Stimulated activated CD8-positive, alpha-beta memory T cell treated with anti-CD3 and anti-CD28 coated beads, Interleukin-4, amount 100 ng/mL, for 24 hours (primary cell): Measurements from ENCODE around the gene KSR1.
A peak's percentile ranks its signal among the peaks of the same experiment; 100 is the strongest.

Experiments
- DNase-seq: peaks from one replicate; pipeline ENCODE4 v3.0.0-alpha.2; 2020; ENCODE audit warnings: low read depth

The KSR1 gene

DNA sequence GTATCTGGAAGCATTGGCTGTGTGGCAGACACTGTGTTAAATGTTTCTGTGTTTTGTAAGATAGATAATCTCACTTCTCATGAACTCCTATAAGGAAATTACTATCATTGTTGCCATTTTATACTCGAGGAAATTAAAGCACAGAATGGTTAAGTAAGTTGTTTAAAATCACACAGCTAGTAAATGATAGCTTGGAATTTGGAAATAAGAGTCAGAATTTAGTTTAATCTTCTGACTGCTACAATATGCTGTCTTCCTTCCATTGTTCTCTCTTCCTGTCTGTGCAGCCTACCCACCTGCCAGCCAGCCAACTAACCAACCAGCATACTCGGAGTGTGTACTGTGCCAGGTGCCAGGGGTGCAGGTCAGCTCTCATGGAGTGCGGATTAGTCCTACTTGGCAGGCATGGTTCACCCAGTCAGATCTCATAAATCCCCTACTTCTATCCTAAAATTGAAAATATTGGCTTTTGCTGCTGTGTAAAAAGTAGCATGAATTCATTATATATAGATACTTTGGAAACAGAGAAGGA lies 94.8 kb downstream of the KSR1 start:
- no peak for DNase-seq

- DNase-seq, result no peak
Observed at GRCh38 chr17:27551701-27552248, 95.5 kb downstream of the KSR1 start.

DNA sequence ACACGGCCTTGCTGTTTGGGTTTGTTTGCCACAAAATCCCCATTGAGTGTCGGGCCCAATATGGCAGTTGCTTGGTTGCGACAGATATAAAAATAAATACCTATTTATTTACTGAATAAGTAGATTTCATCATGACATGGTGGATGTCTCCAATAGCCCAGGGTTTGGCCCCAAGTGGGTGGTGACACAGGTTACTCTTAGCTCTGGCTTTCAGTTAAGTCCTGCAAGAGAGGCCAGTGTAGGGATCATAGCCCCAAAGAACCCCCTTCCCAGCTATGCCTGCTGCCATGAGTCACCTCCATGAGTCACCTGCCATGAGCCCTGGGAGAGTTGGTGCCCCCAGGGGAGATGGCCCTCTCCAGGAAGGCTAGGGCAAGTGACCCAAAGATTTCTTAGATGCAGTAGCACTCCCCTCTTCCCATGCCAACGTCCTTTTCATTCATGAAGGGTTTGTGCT lies 96.1 kb downstream of the KSR1 start:
- DNase-seq, result no peak

DNA sequence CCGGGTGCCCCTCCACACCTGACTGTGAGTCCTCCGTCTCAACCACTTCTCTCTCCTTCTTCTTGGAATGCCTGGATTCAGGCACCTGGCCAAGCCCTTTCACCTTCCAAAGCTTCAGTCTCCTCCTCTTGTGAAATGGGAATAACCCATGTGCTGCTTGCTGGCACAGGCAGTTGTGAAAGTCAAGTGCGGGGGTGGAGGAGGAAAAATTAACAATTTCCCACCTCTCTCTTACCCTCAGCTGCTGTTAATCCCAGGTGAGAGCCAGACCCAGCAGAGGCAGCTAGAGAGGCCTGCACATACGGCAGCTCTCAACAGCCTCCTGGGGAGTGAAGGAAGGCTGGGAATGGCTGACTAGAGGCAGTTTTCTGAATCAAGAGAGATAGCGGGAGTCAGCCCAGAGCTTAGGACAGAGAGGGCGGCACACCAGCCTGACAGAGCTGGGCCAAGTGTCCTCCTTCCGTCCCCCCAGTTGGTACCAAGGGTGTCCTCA lies 96.8 kb downstream of the KSR1 start:
- DNase-seq, result no peak

DNA sequence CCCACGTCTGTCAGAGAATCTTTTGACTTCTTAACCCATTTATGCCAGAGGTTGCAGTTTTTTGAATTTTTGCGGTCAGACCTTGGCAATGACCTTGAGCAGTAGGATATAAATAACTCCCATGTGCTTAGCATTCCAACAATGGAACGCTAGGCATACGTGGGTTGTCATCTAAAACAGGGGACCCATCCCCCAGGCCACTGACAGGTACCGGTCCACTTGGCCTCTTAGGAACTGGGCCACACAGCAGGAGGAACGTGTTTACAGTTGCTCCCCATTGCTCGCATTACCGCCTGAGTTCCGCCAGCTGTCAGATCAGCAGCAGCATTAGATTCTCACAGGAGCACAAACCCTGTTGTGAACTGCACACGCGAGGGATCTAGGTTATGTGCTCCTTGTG lies 97.9 kb downstream of the KSR1 start:
- DNase-seq, result no peak

- DNase-seq, result no peak
Observed at GRCh38 chr17:27554911-27555310, 98.7 kb downstream of the KSR1 start.

DNA sequence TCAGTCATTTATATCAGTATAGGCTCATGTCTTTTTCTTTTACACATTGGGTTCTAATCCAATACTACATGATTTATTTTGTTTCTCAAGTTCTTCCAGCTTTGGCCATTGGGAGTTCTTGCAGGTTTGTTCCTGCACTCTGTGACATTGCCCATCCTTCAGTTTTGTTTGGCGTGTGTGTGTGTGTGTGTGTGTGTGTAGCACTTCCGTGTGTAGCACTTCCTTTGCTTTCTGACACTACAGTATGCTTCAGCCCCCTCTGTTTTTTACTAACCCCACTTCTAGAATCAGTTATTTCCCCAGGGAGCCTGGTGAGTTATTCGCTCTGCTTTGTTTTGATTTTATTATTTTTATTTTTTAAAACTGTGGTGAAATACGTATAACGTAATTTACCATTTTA lies 99.1 kb downstream of the KSR1 start:
- DNase-seq, result no peak

DNA sequence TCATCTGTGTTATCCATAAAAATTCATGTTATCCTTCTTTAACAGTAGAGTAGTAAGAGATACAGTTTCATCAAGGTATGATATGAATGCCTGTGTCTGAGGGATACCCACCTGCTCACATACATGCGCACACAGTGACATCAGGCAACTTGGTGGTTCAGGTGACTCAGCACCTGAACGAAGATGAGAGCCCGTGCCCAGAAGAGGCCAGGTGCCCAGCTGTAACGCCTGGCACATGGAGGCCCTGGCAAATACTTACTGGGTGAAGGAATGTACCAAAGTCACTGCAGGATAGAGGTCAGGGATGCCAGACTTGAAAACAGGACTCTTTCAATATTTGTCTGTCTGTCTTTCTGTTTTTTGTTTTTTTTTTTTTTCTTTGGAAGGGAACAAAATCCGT lies 102.1 kb downstream of the KSR1 start:
- no peak for DNase-seq

- DNase-seq, result no peak
Observed at GRCh38 chr17:27558842-27559505, 102.7 kb downstream of the KSR1 start.

DNA sequence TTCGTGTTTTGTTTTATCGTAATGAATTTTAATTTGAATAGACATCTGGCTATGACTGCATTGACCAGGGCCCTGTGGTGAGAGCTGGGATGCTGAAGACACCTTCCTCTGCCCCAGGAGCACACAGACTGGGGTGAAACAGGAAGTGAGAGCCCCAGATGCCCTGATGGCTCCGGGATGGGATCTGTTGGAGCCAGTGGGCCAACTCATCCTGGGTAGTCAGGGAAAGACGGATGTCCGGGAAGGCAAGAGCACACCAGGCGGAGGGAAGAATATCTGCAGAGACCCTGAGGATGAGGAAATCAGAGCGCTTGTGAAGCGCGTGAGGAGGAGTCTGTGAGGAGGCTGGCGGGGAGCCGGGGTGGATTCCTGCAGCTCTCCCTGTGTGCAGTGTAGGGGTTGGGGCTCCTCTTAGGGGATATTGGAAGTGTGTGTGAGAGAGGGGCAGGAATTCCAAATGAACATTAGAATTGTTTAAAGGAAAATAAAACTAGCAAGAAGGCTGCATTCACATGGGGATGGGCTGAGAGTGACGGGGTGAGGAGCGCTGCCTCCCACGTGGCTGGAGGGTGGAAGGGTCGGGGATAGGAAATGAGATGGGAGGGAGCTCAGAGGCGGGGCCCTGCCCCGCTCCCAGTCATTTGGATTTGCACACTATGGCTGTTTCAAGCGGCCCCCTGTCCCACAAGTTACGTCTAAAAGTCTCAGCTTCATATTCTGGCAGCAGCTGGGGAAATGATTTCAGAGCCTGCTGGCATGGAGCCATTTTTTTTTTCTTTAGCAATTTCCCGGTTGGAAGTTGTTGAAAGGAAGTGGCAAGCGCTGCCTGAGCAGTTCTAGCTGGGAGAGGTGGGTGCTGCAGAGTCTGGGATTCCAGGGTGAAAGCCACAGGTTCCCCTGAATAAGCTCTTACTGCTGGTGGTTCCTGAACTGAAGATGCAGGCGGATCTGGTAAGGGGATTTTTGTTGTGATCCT lies 103.5 kb downstream of the KSR1 start:
- no peak for DNase-seq

DNA sequence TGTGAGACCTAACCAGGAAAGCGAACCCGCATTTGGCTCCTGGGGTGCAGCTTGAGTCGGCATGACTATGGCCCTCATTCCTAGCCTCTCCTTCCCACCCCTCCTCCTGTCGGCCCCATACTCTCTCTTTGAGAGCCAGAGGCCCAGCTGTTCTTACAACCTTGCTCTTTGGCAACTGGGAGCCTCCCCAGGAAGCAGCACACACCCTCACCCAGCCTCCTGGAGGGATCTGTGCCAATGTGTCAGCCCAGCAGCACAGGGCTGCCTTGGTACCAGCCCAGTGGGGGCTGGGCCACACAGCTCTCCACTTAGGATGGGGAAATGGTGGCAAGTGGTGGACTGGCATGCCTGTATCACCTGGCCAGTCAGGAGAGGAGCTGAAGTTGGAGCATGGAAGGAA lies 104.4 kb downstream of the KSR1 start:
- DNase-seq, result no peak

- no peak for DNase-seq
Observed at GRCh38 chr17:27562777-27563455, 106.7 kb downstream of the KSR1 start.

GRCh38 chr17:27563532-27563931 lies 107.3 kb downstream of the KSR1 start:
- DNase-seq, result no peak

DNA sequence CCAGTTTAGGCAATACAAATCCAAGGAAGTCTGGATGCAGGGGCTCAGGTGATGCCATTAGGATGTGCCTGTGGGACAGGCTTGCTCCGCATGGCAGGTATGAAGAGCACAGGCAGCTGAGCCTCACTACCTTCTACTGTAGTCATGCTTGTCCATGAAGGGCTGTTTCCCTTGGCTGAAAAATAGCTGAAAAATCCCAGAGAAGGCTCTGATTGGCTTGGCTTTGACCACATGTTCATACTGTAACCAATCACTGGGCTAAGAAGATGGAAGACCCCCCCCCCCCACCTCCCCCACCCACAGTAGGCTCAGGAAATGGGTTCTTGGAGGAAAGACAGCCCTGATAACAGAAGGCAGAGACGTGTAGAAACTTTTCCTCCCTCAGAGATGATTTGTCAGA lies 108.2 kb downstream of the KSR1 start:
- no peak for DNase-seq

DNA sequence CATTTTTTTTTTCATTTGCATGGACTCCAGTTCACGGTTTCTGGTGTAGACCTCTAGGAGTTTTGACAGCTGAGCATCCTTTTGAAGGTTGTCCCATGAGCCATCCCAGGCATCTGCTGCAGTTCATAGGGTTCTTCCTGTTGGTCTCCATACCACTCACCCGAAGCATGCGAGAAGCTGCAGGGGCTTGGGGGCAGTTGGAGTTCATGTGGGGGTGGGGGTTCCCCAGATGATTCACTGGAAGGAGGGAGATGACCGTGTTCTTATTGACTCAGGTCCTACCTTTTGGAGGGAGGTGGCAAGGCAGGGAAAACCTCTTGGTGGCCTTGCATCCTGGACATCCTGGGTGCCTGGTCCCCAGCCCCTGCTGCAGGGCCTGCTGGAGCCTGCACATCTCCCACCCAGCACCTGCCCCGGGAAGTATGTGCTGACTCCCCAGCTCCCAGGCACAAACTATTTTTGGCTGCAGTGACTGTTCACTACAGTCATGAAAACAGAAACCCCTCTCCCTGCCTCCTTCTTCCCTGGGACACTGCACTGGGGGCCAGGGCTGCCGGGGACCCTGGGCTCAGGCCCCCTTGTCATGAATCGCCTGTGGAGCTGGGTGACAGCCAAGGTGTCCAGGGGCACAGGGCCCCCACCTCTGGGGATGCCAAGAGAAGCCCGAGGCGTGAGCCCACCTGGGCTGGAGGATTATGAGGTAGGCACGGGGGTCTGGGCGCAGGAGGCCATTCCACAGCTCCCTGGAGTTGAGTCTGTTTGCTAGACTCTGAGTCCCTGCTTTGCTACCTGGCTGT lies 109.8 kb downstream of the KSR1 start:
- DNase-seq, result peak; percentile 39

GRCh38 chr17:27566671-27567562 lies 110.7 kb downstream of the KSR1 start:
- no peak for DNase-seq

GRCh38 chr17:27567563-27567859 lies 111.3 kb downstream of the KSR1 start:
- DNase-seq, result no peak

DNA sequence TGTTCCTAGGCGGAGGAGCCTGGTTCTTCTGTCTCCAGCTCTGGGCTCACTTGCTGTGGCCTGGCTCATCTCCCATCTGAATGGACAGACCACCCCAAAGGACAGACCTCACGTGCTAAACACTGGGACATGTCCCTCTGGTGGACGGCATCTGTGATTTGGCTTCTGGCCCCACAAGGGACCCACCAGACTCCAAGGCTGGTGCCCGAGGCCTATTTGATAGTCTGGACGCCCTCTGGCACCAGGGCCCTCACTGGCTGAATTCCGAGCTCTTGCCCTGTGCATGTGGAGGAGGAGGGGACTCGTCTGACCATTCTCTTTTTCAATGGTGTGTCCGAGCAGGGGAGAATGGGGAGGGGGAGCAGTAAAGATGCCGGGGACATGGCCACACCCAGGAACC lies 112.0 kb downstream of the KSR1 start:
- no peak for DNase-seq

DNA sequence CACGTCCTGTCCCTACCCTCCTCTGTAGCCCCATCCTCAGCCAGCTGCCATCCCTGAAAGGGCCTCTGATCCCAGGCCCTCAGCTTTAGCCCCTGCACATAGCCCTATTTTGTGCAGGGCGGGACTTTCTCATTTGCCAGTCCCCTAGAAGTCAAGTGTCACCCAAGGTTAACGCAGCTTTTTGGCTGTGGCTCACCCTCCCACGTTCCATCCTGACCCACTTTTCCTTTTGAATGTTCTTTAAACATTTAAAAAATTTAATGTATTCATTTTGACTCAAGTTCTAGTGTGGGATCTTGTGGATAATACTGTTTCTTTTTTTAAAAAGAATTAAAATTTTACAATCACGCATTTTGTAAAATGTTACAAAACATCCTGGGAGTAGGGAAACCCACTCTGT lies 112.6 kb downstream of the KSR1 start:
- DNase-seq, result no peak

GRCh38 chr17:27569257-27569722 lies 113.0 kb downstream of the KSR1 start:
- peak; percentile 60 for DNase-seq
